ENCODE measurements around the gene PCGF3. TPM values are rescaled to one million over a fixed set of nuclear protein-coding genes. Genes with fewer than 3 reads are reported as not detected.

Gene PCGF3
- total and polyA plus RNA-seq, 4 donors = 11.0 to 23.3 (median 14.3) TPM

DNA sequence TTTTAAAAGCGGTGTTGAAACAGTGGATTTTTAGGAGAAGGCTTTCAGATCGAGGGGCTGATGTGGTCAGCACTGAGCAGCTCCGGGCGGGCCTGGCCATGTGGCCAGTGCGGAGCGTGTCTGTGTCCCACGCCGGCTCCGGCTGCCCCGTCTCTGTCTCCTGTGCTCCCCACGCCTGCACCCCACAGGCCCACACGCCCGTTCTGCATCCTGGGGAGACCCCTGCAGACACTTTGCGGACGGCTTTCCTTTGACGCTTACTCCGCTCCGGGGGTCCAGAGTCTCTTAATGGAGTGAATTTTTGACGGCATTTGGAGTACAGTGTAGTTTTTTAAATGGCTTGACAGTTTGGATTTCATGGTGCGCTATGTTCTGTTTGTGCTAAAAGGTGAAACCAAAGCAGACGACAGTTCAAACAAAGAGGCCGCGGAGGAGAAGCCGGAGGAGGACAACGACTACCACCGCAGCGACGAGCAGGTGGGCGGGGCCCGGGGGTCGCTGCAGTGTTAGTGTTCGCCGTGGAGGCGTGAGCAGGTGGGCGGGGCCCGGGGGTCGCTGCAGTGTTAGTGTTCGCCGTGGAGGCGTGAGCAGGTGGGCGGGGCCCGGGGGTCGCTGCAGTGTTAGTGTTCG is 38.7 kb downstream of the PCGF3 start (continued):
- TF ChIP-seq, protein P1, sequence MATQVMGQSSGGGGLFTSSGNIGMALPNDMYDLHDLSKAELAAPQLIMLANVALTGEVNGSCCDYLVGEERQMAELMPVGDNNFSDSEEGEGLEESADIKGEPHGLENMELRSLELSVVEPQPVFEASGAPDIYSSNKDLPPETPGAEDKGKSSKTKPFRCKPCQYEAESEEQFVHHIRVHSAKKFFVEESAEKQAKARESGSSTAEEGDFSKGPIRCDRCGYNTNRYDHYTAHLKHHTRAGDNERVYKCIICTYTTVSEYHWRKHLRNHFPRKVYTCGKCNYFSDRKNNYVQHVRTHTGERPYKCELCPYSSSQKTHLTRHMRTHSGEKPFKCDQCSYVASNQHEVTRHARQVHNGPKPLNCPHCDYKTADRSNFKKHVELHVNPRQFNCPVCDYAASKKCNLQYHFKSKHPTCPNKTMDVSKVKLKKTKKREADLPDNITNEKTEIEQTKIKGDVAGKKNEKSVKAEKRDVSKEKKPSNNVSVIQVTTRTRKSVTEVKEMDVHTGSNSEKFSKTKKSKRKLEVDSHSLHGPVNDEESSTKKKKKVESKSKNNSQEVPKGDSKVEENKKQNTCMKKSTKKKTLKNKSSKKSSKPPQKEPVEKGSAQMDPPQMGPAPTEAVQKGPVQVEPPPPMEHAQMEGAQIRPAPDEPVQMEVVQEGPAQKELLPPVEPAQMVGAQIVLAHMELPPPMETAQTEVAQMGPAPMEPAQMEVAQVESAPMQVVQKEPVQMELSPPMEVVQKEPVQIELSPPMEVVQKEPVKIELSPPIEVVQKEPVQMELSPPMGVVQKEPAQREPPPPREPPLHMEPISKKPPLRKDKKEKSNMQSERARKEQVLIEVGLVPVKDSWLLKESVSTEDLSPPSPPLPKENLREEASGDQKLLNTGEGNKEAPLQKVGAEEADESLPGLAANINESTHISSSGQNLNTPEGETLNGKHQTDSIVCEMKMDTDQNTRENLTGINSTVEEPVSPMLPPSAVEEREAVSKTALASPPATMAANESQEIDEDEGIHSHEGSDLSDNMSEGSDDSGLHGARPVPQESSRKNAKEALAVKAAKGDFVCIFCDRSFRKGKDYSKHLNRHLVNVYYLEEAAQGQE (IDR thresholded peaks at IDR 0.05) = no peak
- no peak for TF ChIP-seq HNF4A (conservative IDR thresholded peaks at IDR 0.05)
- no peak for TF ChIP-seq FOXA1 (IDR thresholded peaks at IDR 0.05)
- no peak for TF ChIP-seq EGR1 (IDR thresholded peaks at IDR 0.05; ENCODE audit: low read depth in 2 of 2)

DNA sequence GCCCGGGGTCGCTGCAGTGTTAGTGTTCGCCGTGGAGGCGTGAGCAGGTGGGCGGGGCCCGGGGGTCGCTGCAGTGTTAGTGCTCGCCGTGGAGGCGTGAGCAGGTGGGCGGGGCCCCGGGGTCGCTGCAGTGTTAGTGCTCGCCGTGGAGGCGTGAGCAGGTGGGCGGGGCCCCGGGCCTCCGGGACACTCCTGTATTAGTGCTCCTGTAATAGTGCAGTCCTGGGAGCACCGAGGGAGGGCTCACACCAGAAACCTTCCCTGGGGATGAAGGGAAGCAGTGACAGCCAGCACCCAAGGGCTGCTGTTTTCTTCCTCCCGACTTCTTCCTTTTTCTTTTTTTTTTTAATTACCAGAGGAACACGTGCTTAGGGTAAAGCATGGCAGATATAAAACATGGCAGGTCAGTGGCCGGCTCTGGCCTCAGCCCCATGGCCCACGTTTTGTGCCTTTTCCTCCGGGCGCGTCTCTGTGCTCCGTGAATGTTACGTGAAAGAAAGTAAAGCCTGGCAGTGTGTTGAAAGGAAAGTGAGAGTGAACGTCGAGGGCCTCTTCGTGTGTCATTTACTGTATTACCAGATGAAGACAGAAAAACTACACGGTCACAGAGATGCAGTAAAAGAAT is 42.0 kb downstream of the PCGF3 start:
- no peak overlapping the region for H3K4me3 ChIP-seq (ENCODE audit: low read depth in 1 of 3, low read length in 3 of 3)
- no peak overlapping the region for H3K27ac ChIP-seq (ENCODE audit: low read depth in 1 of 2, low read length in 2 of 2)
- H3K27me3 ChIP-seq (ENCODE audit: control insufficient read depth in 4 of 4, insufficient read depth in 4 of 4, low read length in 3 of 4) = no peaks in the 10 kb centered on the region
- H3K9me3 ChIP-seq (ENCODE audit: control insufficient read depth in 4 of 4, low read length in 3 of 4) = no peaks in the 10 kb centered on the region
- peaks cover 0 to 4% (median 0%) of the 10 kb centered on the region in 4 donors for H3K4me1 ChIP-seq (ENCODE audit: control insufficient read depth in 4 of 4, insufficient read depth in 4 of 4, low read length in 3 of 4)
- no peak for DNase-seq (ENCODE audit: low spot score)
- no peak overlapping the region for H3K9ac ChIP-seq (ENCODE audit: low read depth in 1 of 2, low read length in 2 of 2)
- peaks cover 6 to 25% (median 7%) of the 10 kb centered on the region in 4 donors for H3K36me3 ChIP-seq (ENCODE audit: control insufficient read depth in 4 of 4, insufficient read depth in 3 of 4, low read depth in 1 of 4, low read length in 3 of 4)
- TF ChIP-seq HNF4A (conservative IDR thresholded peaks at IDR 0.05) (no peak), RAD21 (IDR thresholded peaks at IDR 0.05) (no peak), YY1 (IDR thresholded peaks at IDR 0.05) (no peak), SP1 (IDR thresholded peaks at IDR 0.05) (no peak)
- TF ChIP-seq, protein P1 (IDR thresholded peaks at IDR 0.05) = no peak
- TF ChIP-seq, protein P2, sequence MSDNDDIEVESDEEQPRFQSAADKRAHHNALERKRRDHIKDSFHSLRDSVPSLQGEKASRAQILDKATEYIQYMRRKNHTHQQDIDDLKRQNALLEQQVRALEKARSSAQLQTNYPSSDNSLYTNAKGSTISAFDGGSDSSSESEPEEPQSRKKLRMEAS (IDR thresholded peaks at IDR 0.05) = no peak
- 96% methylated on average over 22 of the region's 34 CpGs for whole genome bisulfite sequencing

DNA sequence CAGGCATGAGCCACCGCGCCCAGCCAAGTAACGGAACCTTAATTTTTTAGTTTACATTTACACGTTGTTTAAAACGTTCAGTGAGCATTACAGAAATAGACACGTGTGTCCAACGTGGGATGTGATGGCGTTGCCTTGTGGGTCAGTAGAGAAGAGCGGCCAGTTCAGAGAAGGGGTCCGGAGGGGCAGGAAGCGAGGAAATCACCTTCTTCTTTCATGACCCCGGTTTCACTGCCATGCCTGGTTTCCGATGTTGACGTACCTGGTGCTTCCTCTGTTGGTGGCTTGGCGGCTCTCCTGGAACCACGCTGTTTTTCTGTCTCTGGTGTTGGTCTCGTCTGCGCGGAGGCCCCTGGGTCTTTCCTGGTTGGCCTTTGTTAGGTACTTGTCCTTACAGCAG is 42.8 kb downstream of the PCGF3 start:
- no peaks in the 10 kb centered on the region for H3K27me3 ChIP-seq (ENCODE audit: control insufficient read depth in 4 of 4, insufficient read depth in 4 of 4, low read length in 3 of 4)
- H3K36me3 ChIP-seq (ENCODE audit: control insufficient read depth in 4 of 4, insufficient read depth in 3 of 4, low read depth in 1 of 4, low read length in 3 of 4) = peaks cover 6 to 31% (median 7%) of the 10 kb centered on the region in 4 donors

More for the DNA sequence above, 42.8 kb downstream of the PCGF3 start:
- H3K9me3 ChIP-seq (ENCODE audit: control insufficient read depth in 4 of 4, low read length in 3 of 4) = no peaks in the 10 kb centered on the region
- no peak overlapping the region for H3K4me3 ChIP-seq (ENCODE audit: low read depth in 1 of 3, low read length in 3 of 3)
- no peak for TF ChIP-seq RAD21 (IDR thresholded peaks at IDR 0.05)
- peaks cover 0 to 4% (median 0%) of the 10 kb centered on the region in 4 donors for H3K4me1 ChIP-seq (ENCODE audit: control insufficient read depth in 4 of 4, insufficient read depth in 4 of 4, low read length in 3 of 4)
- 95% methylated on average over 19 of the region's 19 CpGs for WGBS
- no peak overlapping the region for H3K27ac ChIP-seq (ENCODE audit: low read depth in 1 of 2, low read length in 2 of 2)
- DNase-seq (ENCODE audit: low spot score) = no peak
- H3K9ac ChIP-seq (ENCODE audit: low read depth in 1 of 2, low read length in 2 of 2) = no peak overlapping the region
